ENCODE measurements around the gene ZNF331. TPM values are rescaled to one million over a fixed set of nuclear protein-coding genes. Genes with fewer than 3 reads are reported as not detected.
"Not testable (repeated sequence)": the region's sequence is repeated elsewhere in the genome, so short reads cannot be mapped to it uniquely, and the experiment has no call there.

ZNF331 gene
- polyA plus RNA-seq, 1 donor (not counting 4 experiments of a cell fraction or from before 2014, with no cell fraction given) = 5.1 TPM

DNA sequence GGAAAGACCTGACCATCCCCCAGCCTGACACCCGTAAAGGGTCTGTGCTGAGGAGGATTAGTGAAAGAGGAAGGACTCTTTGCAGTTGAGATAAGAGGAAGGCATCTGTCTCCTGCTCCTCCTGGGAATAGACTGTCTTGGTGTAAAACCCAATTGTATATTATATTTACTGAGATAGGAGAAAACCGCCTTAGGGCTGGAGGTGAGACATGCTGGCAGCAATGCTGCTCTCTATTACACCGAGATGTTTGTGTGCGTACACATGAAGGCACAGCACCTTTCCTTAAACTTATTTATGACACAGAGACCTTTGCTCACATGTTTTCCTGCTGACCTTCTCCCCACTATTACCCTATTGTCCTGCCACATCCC is 39.9 kb upstream of the ZNF331 start:
- FAIRE-seq; H3K9me1 ChIP-seq (ENCODE audit: control insufficient read depth, extremely low read depth, insufficient read depth, low read length); H3K79me2 ChIP-seq (ENCODE audit: control insufficient read depth, insufficient read depth, low read length); H3K4me2 ChIP-seq (ENCODE audit: control insufficient read depth, extremely low read depth, insufficient read depth, low read depth, low read length); dilution Hi-C loops (cut with MboI; ENCODE audit: extremely low pct_ligation_motif_present, low sequenced_read_pairs); H3K9me3 ChIP-seq (ENCODE audit: control insufficient read depth, low read depth, low read length); DNase-seq (ENCODE audit: low read depth, low spot score); H3K9ac ChIP-seq (ENCODE audit: control insufficient read depth, extremely low read depth, insufficient read depth, low read length); H3K36me3 ChIP-seq (ENCODE audit: control insufficient read depth in 2 of 2, extremely low read depth in 1 of 2, insufficient read depth in 2 of 2, low read length in 2 of 2); H3K4me3 ChIP-seq (ENCODE audit: control insufficient read depth in 2 of 3, extremely low read depth in 1 of 3, insufficient read depth in 2 of 3, low read depth in 1 of 3, low read length in 3 of 3); H3K27me3 ChIP-seq (ENCODE audit: control insufficient read depth, extremely low read depth, insufficient read depth, low read length); H3K4me1 ChIP-seq (ENCODE audit: control insufficient read depth, extremely low read depth, insufficient read depth, low read length); H2AFZ ChIP-seq (ENCODE audit: control insufficient read depth, low read length); H3K27ac ChIP-seq (ENCODE audit: control insufficient read depth, insufficient read depth, low read length); H4K20me1 ChIP-seq (ENCODE audit: control insufficient read depth, extremely low read depth, insufficient read depth, low read length): not testable (repeated sequence)

DNA sequence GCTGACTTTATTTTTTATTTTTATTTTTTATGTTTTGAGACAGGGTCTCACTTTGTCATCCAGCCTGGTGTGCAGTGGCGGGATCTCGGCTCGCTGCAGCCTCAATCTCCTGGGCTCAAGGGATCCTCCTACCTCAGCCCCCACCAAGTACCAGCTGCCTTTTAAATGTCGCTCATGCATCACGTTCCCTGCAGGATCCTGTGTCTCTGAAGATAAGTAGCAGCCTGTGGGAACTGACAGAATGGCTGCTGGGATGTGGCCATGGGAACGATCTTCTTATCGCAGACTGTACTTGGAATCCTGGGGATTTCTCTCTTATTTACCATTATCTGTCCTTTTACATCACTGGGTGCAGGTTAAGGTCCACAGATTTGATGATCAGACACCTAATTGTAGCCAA is 34.8 kb upstream of the ZNF331 start:
- H3K79me2 ChIP-seq (ENCODE audit: control insufficient read depth, insufficient read depth, low read length); H3K27me3 ChIP-seq (ENCODE audit: control insufficient read depth, extremely low read depth, insufficient read depth, low read length); H3K9ac ChIP-seq (ENCODE audit: control insufficient read depth, extremely low read depth, insufficient read depth, low read length); DNase-seq (ENCODE audit: low read depth, low spot score); H3K27ac ChIP-seq (ENCODE audit: control insufficient read depth, insufficient read depth, low read length); H3K36me3 ChIP-seq (ENCODE audit: control insufficient read depth in 2 of 2, extremely low read depth in 1 of 2, insufficient read depth in 2 of 2, low read length in 2 of 2); H3K4me1 ChIP-seq (ENCODE audit: control insufficient read depth, extremely low read depth, insufficient read depth, low read length); FAIRE-seq; H3K9me1 ChIP-seq (ENCODE audit: control insufficient read depth, extremely low read depth, insufficient read depth, low read length); H3K9me3 ChIP-seq (ENCODE audit: control insufficient read depth, low read depth, low read length); H2AFZ ChIP-seq (ENCODE audit: control insufficient read depth, low read length); H3K4me3 ChIP-seq (ENCODE audit: control insufficient read depth in 2 of 3, extremely low read depth in 1 of 3, insufficient read depth in 2 of 3, low read depth in 1 of 3, low read length in 3 of 3); dilution Hi-C loops (cut with MboI; ENCODE audit: extremely low pct_ligation_motif_present, low sequenced_read_pairs); H3K4me2 ChIP-seq (ENCODE audit: control insufficient read depth, extremely low read depth, insufficient read depth, low read depth, low read length); H4K20me1 ChIP-seq (ENCODE audit: control insufficient read depth, extremely low read depth, insufficient read depth, low read length): not testable (repeated sequence)

DNA sequence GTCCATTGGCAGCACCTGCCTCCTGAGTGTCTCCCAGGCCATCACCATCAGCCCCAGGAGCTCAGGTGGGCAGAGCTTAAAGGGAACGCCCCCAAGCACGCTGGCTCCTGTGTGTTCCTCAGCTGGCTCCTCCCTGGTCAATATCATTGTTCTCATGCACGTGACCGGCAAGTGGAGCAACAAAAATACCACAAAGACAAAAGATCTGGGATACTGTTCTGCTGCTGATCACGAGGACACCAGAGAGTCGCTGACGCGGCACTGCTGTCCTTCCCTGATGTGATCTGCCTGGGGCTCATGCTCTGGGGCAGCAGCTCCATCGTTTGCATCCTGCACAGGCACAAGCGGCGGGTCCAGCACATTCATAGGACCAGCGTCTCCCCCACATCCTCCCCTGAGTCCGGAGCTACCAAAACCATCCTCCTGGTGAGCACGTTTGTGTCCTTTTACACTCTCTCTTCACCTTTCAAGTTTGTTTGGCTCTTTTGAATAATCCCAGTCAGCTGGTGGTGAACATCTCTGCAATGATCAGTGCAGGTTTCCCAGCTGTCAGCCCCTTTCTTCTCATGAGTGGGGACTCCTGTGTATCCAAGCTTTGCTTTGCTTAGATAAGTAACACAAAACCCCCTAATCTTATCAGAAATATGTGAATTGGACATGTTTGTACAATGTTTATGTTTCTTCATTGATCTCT is 34.1 kb upstream of the ZNF331 start:
- H3K27ac ChIP-seq (ENCODE audit: control insufficient read depth, insufficient read depth, low read length); H3K9me1 ChIP-seq (ENCODE audit: control insufficient read depth, extremely low read depth, insufficient read depth, low read length); H4K20me1 ChIP-seq (ENCODE audit: control insufficient read depth, extremely low read depth, insufficient read depth, low read length); H3K4me1 ChIP-seq (ENCODE audit: control insufficient read depth, extremely low read depth, insufficient read depth, low read length); H2AFZ ChIP-seq (ENCODE audit: control insufficient read depth, low read length); dilution Hi-C loops (cut with MboI; ENCODE audit: extremely low pct_ligation_motif_present, low sequenced_read_pairs); H3K27me3 ChIP-seq (ENCODE audit: control insufficient read depth, extremely low read depth, insufficient read depth, low read length); H3K9me3 ChIP-seq (ENCODE audit: control insufficient read depth, low read depth, low read length); H3K4me2 ChIP-seq (ENCODE audit: control insufficient read depth, extremely low read depth, insufficient read depth, low read depth, low read length); FAIRE-seq; H3K4me3 ChIP-seq (ENCODE audit: control insufficient read depth in 2 of 3, extremely low read depth in 1 of 3, insufficient read depth in 2 of 3, low read depth in 1 of 3, low read length in 3 of 3); H3K9ac ChIP-seq (ENCODE audit: control insufficient read depth, extremely low read depth, insufficient read depth, low read length); DNase-seq (ENCODE audit: low read depth, low spot score); H3K36me3 ChIP-seq (ENCODE audit: control insufficient read depth in 2 of 2, extremely low read depth in 1 of 2, insufficient read depth in 2 of 2, low read length in 2 of 2); H3K79me2 ChIP-seq (ENCODE audit: control insufficient read depth, insufficient read depth, low read length): not testable (repeated sequence)

DNA sequence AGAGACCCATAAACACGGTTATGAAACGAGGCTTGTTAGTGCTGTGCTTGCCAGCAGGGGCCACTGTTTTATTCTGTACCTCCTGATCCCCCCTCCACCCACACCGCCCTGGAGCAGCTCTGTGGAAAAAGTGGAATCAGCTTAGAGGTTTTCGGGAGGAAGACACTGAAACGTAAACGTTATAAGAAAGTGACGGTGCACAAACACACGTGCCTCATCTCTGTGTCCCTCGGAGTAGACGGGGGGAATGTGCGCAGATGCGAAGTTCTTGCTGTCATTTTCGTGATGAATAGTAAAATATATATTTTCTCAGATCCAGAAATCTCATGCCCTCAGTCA is 33.6 kb upstream of the ZNF331 start:
- dilution Hi-C loops (cut with MboI; ENCODE audit: extremely low pct_ligation_motif_present, low sequenced_read_pairs); H4K20me1 ChIP-seq (ENCODE audit: control insufficient read depth, extremely low read depth, insufficient read depth, low read length); H3K36me3 ChIP-seq (ENCODE audit: control insufficient read depth in 2 of 2, extremely low read depth in 1 of 2, insufficient read depth in 2 of 2, low read length in 2 of 2); H3K27ac ChIP-seq (ENCODE audit: control insufficient read depth, insufficient read depth, low read length); H3K79me2 ChIP-seq (ENCODE audit: control insufficient read depth, insufficient read depth, low read length); H3K9me1 ChIP-seq (ENCODE audit: control insufficient read depth, extremely low read depth, insufficient read depth, low read length); H3K4me2 ChIP-seq (ENCODE audit: control insufficient read depth, extremely low read depth, insufficient read depth, low read depth, low read length); H3K27me3 ChIP-seq (ENCODE audit: control insufficient read depth, extremely low read depth, insufficient read depth, low read length); H3K9ac ChIP-seq (ENCODE audit: control insufficient read depth, extremely low read depth, insufficient read depth, low read length); H3K4me1 ChIP-seq (ENCODE audit: control insufficient read depth, extremely low read depth, insufficient read depth, low read length); H3K9me3 ChIP-seq (ENCODE audit: control insufficient read depth, low read depth, low read length); H2AFZ ChIP-seq (ENCODE audit: control insufficient read depth, low read length); H3K4me3 ChIP-seq (ENCODE audit: control insufficient read depth in 2 of 3, extremely low read depth in 1 of 3, insufficient read depth in 2 of 3, low read depth in 1 of 3, low read length in 3 of 3); DNase-seq (ENCODE audit: low read depth, low spot score); FAIRE-seq: not testable (repeated sequence)

Measured in keratinocyte (primary cell).